ENCODE data around the gene GREM1. TPM values are rescaled to one million over a fixed set of nuclear protein-coding genes. Genes with fewer than 3 reads are reported as not detected.

The GREM1 gene
- total RNA-seq, 1 experiment from 2014 or later: not detected

- no peak for DNase-seq (ENCODE audit: low read depth)
- in situ Hi-C loops (cut with HindIII; ENCODE audit: low pct_unique_long_range_greater_than_20kb, low sequenced_read_pairs): no loop called here
Observed at GRCh38 chr15:32747921-32748342, 30.1 kb downstream of the GREM1 start.

DNA sequence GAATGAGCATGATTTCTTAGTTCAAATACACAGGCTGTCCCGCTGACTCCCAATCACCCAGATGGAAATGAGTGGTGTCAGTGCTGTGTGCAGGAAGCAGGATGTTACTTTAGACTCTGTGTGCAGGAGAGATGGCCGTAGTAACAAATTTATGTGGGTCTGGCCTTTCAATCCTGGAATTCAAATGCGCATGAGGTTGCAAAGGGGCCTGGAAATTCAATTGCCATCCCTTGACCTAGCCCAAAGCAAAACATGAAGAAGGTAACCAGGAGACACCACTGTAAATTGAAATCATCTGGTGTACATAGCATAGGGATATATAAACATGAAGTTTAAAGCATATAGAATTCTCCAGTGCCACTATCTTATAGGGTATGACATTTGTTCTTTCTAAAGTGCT, 33.2 kb downstream of the GREM1 start:
- in situ Hi-C loops (cut with HindIII; ENCODE audit: low pct_unique_long_range_greater_than_20kb, low sequenced_read_pairs): no loop called here
- no peak for DNase-seq (ENCODE audit: low read depth)

DNA sequence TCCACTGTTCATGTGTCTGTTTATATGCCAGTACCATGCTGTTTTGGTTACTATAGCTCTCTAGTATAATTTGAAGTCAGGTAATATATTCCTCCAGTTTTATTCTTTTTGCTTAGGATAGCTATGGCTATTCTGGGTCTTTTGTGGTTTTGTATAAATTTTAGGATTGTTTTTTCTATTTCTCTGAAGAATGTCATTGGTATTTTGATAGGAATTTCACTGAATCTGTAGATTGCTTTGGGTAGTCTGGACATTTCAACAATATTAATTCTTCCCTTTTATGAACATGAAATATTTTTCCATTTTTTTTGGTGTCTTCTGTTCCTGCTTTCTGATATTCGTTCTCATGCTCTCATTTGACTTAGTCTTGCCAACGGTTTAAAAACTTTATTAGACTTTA, 39.6 kb downstream of the GREM1 start:
- no peak for DNase-seq (ENCODE audit: low read depth)
- in situ Hi-C loops (cut with HindIII; ENCODE audit: low pct_unique_long_range_greater_than_20kb, low sequenced_read_pairs): no loop called here

GRCh38 chr15:32763295-32763694, 45.5 kb downstream of the GREM1 start:
- DNase-seq (ENCODE audit: low read depth): no peak
- in situ Hi-C loops (cut with HindIII; ENCODE audit: low pct_unique_long_range_greater_than_20kb, low sequenced_read_pairs): no loop called here

DNA sequence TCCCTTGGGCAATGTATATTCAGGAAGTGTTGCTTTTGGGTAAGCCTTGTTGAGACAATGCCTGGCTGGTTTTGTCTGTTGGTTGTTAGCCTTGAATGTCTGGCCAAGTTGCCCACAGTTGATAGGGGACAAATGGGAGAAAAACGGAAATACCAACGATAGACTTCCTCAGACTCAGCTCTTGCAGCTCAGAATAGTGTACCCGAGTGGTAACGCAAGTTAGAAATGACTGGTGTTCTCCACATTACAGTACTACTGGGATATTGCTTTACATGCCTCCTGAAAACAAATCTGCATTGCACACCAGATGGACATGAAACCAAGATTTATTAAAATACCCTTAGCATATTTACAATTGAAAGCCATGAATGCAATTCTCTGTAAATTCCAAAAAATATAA, 47.4 kb downstream of the GREM1 start:
- no peak for DNase-seq (ENCODE audit: low read depth)
- in situ Hi-C loops (cut with HindIII; ENCODE audit: low pct_unique_long_range_greater_than_20kb, low sequenced_read_pairs): no loop called here

DNA sequence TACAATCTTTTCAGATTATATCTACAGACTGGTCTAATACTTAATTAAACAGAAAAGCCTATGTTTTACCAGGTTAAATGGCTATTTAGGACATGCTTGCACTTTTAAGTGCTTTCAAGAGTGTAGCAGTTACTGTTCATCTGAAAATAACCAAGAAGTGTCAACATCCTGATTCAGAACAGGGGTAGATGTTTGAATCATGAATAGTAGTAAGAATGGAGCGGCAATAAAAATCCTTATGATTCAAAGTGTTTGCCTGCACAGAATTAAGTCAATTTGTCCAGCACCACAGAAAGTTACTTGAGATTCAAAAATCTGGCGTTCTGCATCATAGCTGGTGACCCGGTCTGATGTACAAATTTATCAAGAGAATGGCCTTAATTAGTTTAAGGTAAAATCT, 48.3 kb downstream of the GREM1 start:
- no peak for DNase-seq (ENCODE audit: low read depth)
- in situ Hi-C loops (cut with HindIII; ENCODE audit: low pct_unique_long_range_greater_than_20kb, low sequenced_read_pairs): no loop called here

DNA sequence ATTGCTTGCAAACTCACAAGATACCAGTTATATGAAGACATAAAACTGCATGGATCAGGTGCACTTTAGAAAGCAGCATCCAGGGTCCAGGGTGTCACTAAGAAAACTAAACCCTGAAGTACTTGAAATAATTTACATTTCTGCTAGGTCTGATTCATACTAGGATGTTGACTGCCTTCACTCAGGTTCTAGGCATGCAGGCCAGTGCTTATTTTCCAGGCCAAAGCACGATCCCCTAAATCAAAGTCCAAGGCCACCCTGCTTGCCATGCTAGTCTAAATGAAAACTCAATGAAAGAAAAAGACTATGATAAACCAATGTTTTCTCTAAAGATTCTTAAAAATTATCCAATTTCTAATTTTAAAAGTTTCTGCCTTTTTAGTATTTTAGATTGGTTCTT, 49.4 kb downstream of the GREM1 start:
- DNase-seq (ENCODE audit: low read depth): no peak
- in situ Hi-C loops (cut with HindIII; ENCODE audit: low pct_unique_long_range_greater_than_20kb, low sequenced_read_pairs): no loop called here

DNA sequence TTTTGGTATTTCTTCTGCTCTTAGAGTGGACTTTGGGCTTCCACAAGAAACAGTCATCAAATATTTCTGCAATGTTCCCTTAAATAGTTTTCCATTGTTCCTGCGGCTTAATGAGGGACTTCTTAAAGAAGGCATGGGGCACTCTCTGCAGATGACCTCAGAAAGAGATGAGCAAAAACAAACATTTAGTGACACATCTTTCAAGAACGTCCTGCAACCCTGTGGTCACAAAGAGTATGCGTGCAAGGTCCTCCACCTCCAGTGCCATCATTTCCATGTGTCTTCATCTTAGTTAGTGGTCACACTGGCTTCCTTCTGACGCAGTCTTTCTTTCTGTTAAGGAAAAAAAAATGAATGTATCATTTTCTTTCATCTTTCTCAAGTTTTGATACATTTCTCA, 56.2 kb downstream of the GREM1 start:
- in situ Hi-C loops (cut with HindIII; ENCODE audit: low pct_unique_long_range_greater_than_20kb, low sequenced_read_pairs): no loop called here
- peak; percentile 84 for DNase-seq (ENCODE audit: low read depth)

- in situ Hi-C loops (cut with HindIII; ENCODE audit: low pct_unique_long_range_greater_than_20kb, low sequenced_read_pairs): no loop called here
Observed at GRCh38 chr15:32775103-32775502, 57.3 kb downstream of the GREM1 start.

DNA sequence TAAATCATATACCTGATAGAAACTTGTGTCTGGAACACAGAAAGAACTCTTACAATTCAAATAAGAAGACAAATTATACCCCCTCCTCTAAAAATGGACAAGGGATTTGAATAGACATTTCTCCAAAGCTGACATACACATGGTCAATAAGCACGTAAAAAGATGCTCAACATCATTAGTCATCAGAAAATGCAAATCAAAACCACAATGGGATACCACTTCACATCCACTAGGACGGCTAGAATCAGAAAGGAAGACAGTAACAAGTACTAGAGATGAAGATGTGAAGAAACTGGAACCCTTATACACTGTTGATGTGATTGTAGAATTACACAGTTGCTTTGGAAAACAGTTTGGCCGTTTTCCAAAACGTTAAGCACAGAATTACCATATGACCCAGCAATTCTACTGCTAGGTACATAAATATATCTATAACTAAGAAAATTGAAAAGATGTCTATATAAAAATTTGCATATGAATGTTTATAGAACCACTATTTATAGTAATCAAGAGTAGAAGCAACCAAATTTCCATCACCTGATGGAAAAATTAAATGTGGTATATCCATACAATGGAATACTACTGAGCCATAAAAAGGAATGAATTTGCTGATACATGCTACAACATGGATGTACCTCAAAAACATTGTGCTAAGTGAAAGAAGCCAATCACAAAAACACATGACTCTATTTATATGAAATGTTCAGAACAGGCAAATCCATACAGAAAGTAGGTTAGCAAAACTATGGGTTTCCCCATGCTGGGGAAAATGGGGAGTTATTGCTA, 60.8 kb downstream of the GREM1 start:
- in situ Hi-C loops (cut with HindIII; ENCODE audit: low pct_unique_long_range_greater_than_20kb, low sequenced_read_pairs): no loop called here
- no peak for DNase-seq (ENCODE audit: low read depth)

More at GRCh38 chr15:32775103-32775502, 57.3 kb downstream of the GREM1 start:
- no peak for DNase-seq (ENCODE audit: low read depth)

GRCh38 chr15:32781781-32782180, 64.0 kb downstream of the GREM1 start:
- in situ Hi-C loops (cut with HindIII; ENCODE audit: low pct_unique_long_range_greater_than_20kb, low sequenced_read_pairs): no loop called here

GRCh38 chr15:32784581-32784980, 66.8 kb downstream of the GREM1 start:
- in situ Hi-C loops (cut with HindIII; ENCODE audit: low pct_unique_long_range_greater_than_20kb, low sequenced_read_pairs): no loop called here
- no peak for DNase-seq (ENCODE audit: low read depth)

More at GRCh38 chr15:32781781-32782180, 64.0 kb downstream of the GREM1 start:
- DNase-seq (ENCODE audit: low read depth): no peak

DNA sequence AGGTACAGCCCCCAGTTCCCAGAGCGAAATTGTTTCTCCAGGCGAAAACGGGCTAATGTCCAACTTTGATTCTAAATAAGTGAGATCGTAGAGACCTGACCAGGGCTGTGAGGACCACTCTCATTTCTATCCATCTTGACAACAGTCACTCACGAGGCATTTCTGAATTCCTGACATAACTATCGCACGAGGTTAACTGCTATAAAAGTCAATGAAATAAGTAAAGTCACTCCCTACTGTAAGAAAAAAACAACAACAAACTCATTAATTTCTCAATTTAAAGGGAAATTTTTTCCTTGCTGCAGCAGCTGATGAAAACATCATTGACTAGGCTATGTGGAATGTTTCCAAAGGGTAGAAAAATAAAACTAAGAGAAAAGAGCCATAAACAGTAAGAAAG, 69.1 kb downstream of the GREM1 start:
- DNase-seq (ENCODE audit: low read depth): no peak
- in situ Hi-C loops (cut with HindIII; ENCODE audit: low pct_unique_long_range_greater_than_20kb, low sequenced_read_pairs): no loop called here

DNA sequence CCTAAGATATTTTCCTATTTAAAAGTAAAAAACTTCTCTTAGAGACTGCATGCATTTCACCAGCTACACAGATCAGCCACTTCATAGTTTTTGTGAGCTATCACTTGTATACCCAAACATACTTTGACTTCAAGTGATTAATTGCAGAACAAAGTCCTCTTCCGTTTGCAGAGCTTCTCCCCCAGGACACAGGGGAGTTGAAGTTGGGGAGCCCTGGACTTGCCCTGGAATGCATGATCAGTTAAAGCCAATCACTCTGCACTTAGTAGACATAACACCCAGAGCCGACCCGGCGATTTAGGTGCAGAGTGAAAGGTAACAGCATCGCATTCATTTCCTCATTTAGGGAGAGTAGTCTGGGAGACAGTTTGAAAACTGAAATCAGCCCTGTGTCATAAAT, 70.1 kb downstream of the GREM1 start:
- no peak for DNase-seq (ENCODE audit: low read depth)
- in situ Hi-C loops (cut with HindIII; ENCODE audit: low pct_unique_long_range_greater_than_20kb, low sequenced_read_pairs): no loop called here

DNA sequence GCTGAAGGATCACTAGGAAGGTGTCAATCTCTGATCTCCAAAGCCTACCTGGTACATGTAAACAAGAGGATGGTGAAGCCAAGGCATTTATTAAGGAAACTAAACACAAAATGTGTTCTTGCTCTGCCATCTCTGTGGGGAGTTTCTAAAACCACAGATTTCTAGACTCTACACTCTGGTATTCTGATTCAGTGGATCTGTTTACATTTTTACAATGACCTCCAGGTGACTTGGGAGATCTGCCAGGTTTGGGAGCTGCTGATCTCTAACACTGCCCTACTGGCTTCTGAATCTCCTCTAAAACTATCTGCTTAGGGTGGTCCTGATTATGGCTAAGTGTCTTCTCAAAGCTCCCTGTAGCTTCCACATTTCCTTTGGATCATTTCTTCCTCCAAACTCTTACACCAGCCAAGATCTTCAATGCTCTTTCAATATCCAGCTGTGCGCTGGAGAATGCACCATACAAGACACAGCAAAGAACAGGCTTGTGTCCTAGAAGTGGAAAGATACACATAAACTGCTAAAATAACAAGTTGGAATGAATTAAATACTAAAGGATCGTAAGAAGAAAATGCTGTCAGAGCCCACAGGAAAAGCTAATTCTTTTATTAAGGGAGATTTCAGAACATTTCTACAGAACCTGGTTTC, 72.7 kb downstream of the GREM1 start:
- in situ Hi-C loops (cut with HindIII; ENCODE audit: low pct_unique_long_range_greater_than_20kb, low sequenced_read_pairs): no loop called here
- no peak for DNase-seq (ENCODE audit: low read depth)

DNA sequence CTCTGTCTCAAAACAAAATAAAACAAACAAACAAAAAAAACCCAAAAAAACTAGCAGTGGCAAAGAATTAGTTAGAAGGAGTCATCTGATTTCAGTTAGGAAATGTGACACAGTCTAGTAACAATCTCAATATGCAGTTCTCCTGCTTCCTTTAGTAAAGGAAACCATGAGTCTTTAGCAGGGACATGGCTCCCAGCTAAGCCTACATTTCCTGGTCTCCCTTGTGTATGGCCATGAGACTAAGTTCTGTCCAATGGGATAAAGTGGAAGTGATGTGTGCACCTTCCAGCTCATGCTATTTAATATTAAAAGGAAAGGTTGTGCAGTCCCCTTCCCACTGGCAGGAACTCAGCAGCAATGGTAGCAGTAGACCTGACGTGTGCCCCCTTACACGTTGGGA, 74.6 kb downstream of the GREM1 start:
- no peak for DNase-seq (ENCODE audit: low read depth)
- in situ Hi-C loops (cut with HindIII; ENCODE audit: low pct_unique_long_range_greater_than_20kb, low sequenced_read_pairs): no loop called here
